Measurements from ENCODE around the gene GRIK2. TPM values are rescaled to one million over a fixed set of nuclear protein-coding genes. Genes with fewer than 3 reads are reported as not detected.

The GRIK2 gene
- total and polyA plus RNA-seq, 2 donors (not counting 3 experiments of a cell fraction or from before 2014, with no cell fraction given) = not detected

- DNase-seq (ENCODE audit: low read depth, low spot score) (no peak), FAIRE-seq (no peak)
- Histone ChIP-seq H3K4me3 (replicated peaks in 1 of 3; ENCODE audit: insufficient read depth in 1 of 3, low read depth in 1 of 3, low read length in 3 of 3) (no peak overlapping the region), H4K20me1 (replicated peaks; ENCODE audit: control insufficient read depth, extremely low read depth, insufficient read depth, low read length) (no peaks in the 10 kb centered on the region), H3K4me2 (ENCODE audit: insufficient read depth, low read length) (no peak overlapping the region), H3K36me3 (ENCODE audit: control insufficient read depth in 2 of 2, extremely low read depth in 1 of 2, insufficient read depth in 2 of 2, low read length in 2 of 2) (no peaks in the 10 kb centered on the region), H3K9me1 (replicated peaks; ENCODE audit: control insufficient read depth, extremely low read depth, insufficient read depth, low read length) (no peaks in the 10 kb centered on the region), H3K27me3 (ENCODE audit: control insufficient read depth in 2 of 2, insufficient read depth in 2 of 2, low read length in 2 of 2) (peaks cover 24 to 42% of the 10 kb centered on the region in 2 experiments), H2AFZ (ENCODE audit: low read depth, low read length) (no peak overlapping the region), H3K4me1 (ENCODE audit: control insufficient read depth, extremely low read depth, insufficient read depth, low read length) (no peaks in the 10 kb centered on the region), H3K79me2 (ENCODE audit: control insufficient read depth, insufficient read depth, low read length) (no peaks in the 10 kb centered on the region), H3K9ac (replicated peaks; ENCODE audit: extremely low read depth, insufficient read depth, low read length) (no peak overlapping the region), H3K27ac (ENCODE audit: insufficient read depth, low read depth, low read length) (no peak overlapping the region), H3K9me3 (replicated peaks; ENCODE audit: control insufficient read depth, insufficient read depth, low read length) (no peaks in the 10 kb centered on the region)
- CTCF ChIA-PET = no interaction called here
- intact Hi-C loops (cut with micrococcal nuclease) = no loop called here
- BruUV-seq (replicated peaks) = no TSS peak
- TF ChIP-seq MAX (IDR thresholded peaks at IDR 0.05; ENCODE audit: insufficient read depth, insufficient read length) = no peak
- no peak for TF ChIP-seq EZH2 (IDR thresholded peaks at IDR 0.05; ENCODE audit: borderline replicate concordance, low read depth, low read length, severe bottlenecking)
- TF ChIP-seq JUN (IDR thresholded peaks at IDR 0.05; ENCODE audit: borderline replicate concordance, insufficient read depth, insufficient read length, low read depth) = no peak
- no peak for TF ChIP-seq FOS (IDR thresholded peaks at IDR 0.05; ENCODE audit: borderline replicate concordance, insufficient read depth, low read length)
- TF ChIP-seq CTCF (IDR thresholded peaks at IDR 0.05; ENCODE audit: extremely low read depth in 1 of 2, insufficient read depth in 1 of 2, low read depth in 1 of 2, low read length in 2 of 2) = no peak
- TF ChIP-seq POLR2AphosphoS5 (IDR thresholded peaks at IDR 0.05; ENCODE audit: insufficient read depth, low read depth, low read length) = no peak
- no peak for TF ChIP-seq MYC (IDR thresholded peaks at IDR 0.05; ENCODE audit: low read depth, low read length)
- TF ChIP-seq POLR2A (IDR thresholded peaks at IDR 0.05; ENCODE audit: low read depth, low read length) = no peak
- no peak for TF ChIP-seq GATA2 (IDR thresholded peaks at IDR 0.05; ENCODE audit: insufficient read depth, insufficient read length, low read depth, low read length)
- POLR2A ChIA-PET = no interaction called here
- dilution Hi-C loops (cut with MboI; ENCODE audit: extremely low pct_ligation_motif_present, low sequenced_read_pairs) = no loop called here
These were observed 6.2 kb downstream of the GRIK2 start for GRCh38 chr6:101399616-101400162.

Measured in endothelial cell of umbilical vein (primary cell).